K562 (cell line): ENCODE measurements around the gene ZBTB16. TPM values are rescaled to one million over a fixed set of nuclear protein-coding genes. Genes with fewer than 3 reads are reported as not detected.
A peak's percentile ranks its signal among the peaks of the same experiment; 100 is the strongest.

Experiments
- ATAC-seq: fragments of 200-7000 bp; cut with Tn5 transposase; 3 replicates; pipeline ENCODE4 v1.9.1; 2020; ENCODE audit warnings: moderate library complexity
- BruUV-seq: library from RNA; stranded (reverse); fragments of 400-500 nt; replicated peaks from 2 replicates; lab custom pipeline; 2021; lab: Mats Ljungman, UMichigan
- CTCF ChIA-PET: fragments of 300-600 bp; formaldehyde crosslinking; extraction: SDS; loops from one replicate; lab custom pipeline; 2021; ENCODE audit warnings: low intra/inter-chr PET ratio; lab: Yijun Ruan, JAX
- POLR2A ChIA-PET: fragments of 300-600, 350-650 bp; sonication (Branson Sonifier 250); formaldehyde crosslinking; extraction: SDS; loops from one replicate; lab custom pipeline; 2021; ENCODE audit warnings: antibody characterized with exemption, inconsistent platforms; lab: Yijun Ruan, JAX
- DNase-seq, 4 experiments: peaks; one replicate each; pipeline versions ENCODE4 v3.0.0 to v3.0.0-alpha.2; 2011 to 2018; ENCODE audit warnings: low spot score in 3 of 4, mixed read lengths in 3 of 4; ENCODE audit errors: extremely low read depth in 1 of 4
- FAIRE-seq: peaks from 2 replicates; lab custom pipeline; 2011; peaks lifted over from hg19 to GRCh38; lab: Jason Lieb, UNC
- H2AFZ ChIP-seq: 2 replicates; pipeline ENCODE4 v1.6.0; 2011; ENCODE audit warnings: low read depth, low read length, control low read depth, inconsistent platforms
- H3K27ac ChIP-seq: fragments of 200-600 bp; 3 replicates; pipeline ENCODE4 v1.8.0; 2011; ENCODE audit warnings: low read depth, mild to moderate bottlenecking, control low read depth, inconsistent platforms, low read length, moderate library complexity, mixed read lengths; ENCODE audit errors: extremely low read depth
- H3K27me3 ChIP-seq, 2 experiments: fragments of 300-600 bp in 1 of 2; 2 replicates in 1 of 2; 3 replicates in 1 of 2; pipeline versions ENCODE4 v1.6.0 to v1.8.0; 2011; ENCODE audit warnings: inconsistent platforms in 2 of 2, low read length in 2 of 2, mild to moderate bottlenecking in 1 of 2, mixed read lengths in 1 of 2, moderate library complexity in 1 of 2; ENCODE audit not compliant: control insufficient read depth in 2 of 2, insufficient read depth in 2 of 2
- H3K36me3 ChIP-seq: fragments of 300-600 bp; 3 replicates; pipeline ENCODE4 v1.8.0; 2011; ENCODE audit warnings: mild to moderate bottlenecking, low read length, inconsistent platforms; ENCODE audit not compliant: control insufficient read depth, insufficient read depth
- H3K4me1 ChIP-seq, 2 experiments: fragments of 200-600 bp in 1 of 2; replicated peaks in 1 of 2; 2 replicates in 1 of 2; 3 replicates in 1 of 2; pipeline versions ENCODE4 v1.5.1 to v1.8.0; 2011; ENCODE audit warnings: inconsistent platforms in 2 of 2, low read length in 2 of 2, mild to moderate bottlenecking in 1 of 2, mixed read lengths in 1 of 2, moderate library complexity in 1 of 2; ENCODE audit not compliant: control insufficient read depth in 2 of 2, insufficient read depth in 2 of 2
- H3K4me2 ChIP-seq: 2 replicates; pipeline ENCODE4 v1.6.1; 2011; ENCODE audit warnings: low read length, control low read depth, inconsistent platforms, mixed read lengths; ENCODE audit not compliant: insufficient read depth
- H3K4me3 ChIP-seq: fragments of 200-600 bp; sonication (generic), shearing (Covaris generic); 2 replicates; pipeline ENCODE4 v1.5.1; 2016; ENCODE audit warnings: control low read depth, inconsistent platforms
- H3K79me2 ChIP-seq: fragments of 200-600 bp; 3 replicates; pipeline ENCODE4 v1.8.0; 2011; ENCODE audit warnings: low read length, inconsistent platforms; ENCODE audit not compliant: control insufficient read depth, insufficient read depth
- H3K9ac ChIP-seq, 2 experiments: 2 replicates each; pipeline versions ENCODE4 v1.6.0 to v1.6.1; 2011; ENCODE audit warnings: low read depth in 2 of 2, low read length in 2 of 2, control low read depth in 1 of 2, inconsistent platforms in 1 of 2, mild to moderate bottlenecking in 1 of 2, mixed read lengths in 1 of 2; ENCODE audit not compliant: insufficient read depth in 1 of 2
- H3K9me1 ChIP-seq: one replicate; pipeline ENCODE4 v1.6.0; 2011; ENCODE audit warnings: inconsistent platforms, mild to moderate bottlenecking, low read length, moderate library complexity; ENCODE audit not compliant: control insufficient read depth, insufficient read depth
- H3K9me3 ChIP-seq: replicated peaks from 2 replicates; pipeline ENCODE4 v1.5.1; 2011; ENCODE audit warnings: low read depth, low read length, inconsistent platforms; ENCODE audit not compliant: control insufficient read depth, insufficient read depth
- H4K20me1 ChIP-seq: replicated peaks from 2 replicates; pipeline ENCODE4 v1.6.1; 2011; ENCODE audit warnings: low read length, inconsistent platforms, mixed read lengths; ENCODE audit not compliant: control insufficient read depth, insufficient read depth
- ADNP ChIP-seq: fragments of 200-800 bp; sonication (Bioruptor generic); IDR thresholded peaks from 2 replicates; pipeline ENCODE4 v1.6.1; 2016; ENCODE audit warnings: missing genetic modification characterization, missing compliant biosample characterization
- ARID1B ChIP-seq: fragments of 450-650 bp; IDR thresholded peaks from 2 replicates; pipeline ENCODE4 v1.6.1; 2016; ENCODE audit warnings: antibody characterized with exemption, mild to moderate bottlenecking, inconsistent platforms
- ATF4 ChIP-seq: fragments of 450-650 bp; formaldehyde crosslinking; IDR thresholded peaks from 2 replicates; pipeline ENCODE4 v1.4.0; 2022; ENCODE audit warnings: mild to moderate bottlenecking, moderate library complexity
- BRD9 ChIP-seq: fragments of 450-650 bp; IDR thresholded peaks from 2 replicates; pipeline ENCODE4 v1.6.1; 2018; ENCODE audit warnings: low read depth; ENCODE audit not compliant: partially characterized antibody
- HMG20B ChIP-seq: fragments of 250-450 bp; sonication (Bioruptor Pico); IDR thresholded peaks from 2 replicates; pipeline ENCODE4 v1.5.0; 2021; ENCODE audit warnings: mild to moderate bottlenecking
- IRF1 ChIP-seq: sonication (generic); formaldehyde crosslinking; IDR thresholded peaks from 2 replicates; pipeline ENCODE4 v1.8.0; 2022; ENCODE audit warnings: missing genetic modification reagents, mild to moderate bottlenecking, borderline replicate concordance
- MITF ChIP-seq: IDR thresholded peaks from 2 replicates; pipeline ENCODE4 v1.6.1; 2014; ENCODE audit warnings: antibody characterized with exemption
- MTA1 ChIP-seq: fragments of 450-650 bp; IDR thresholded peaks from 2 replicates; pipeline ENCODE4 v1.6.1; 2017; ENCODE audit warnings: borderline replicate concordance
- NRF1 ChIP-seq, 2 experiments: fragments of 450-650 bp; IDR thresholded peaks in 1 of 2; conservative IDR thresholded peaks in 1 of 2; 2 replicates each; pipeline ENCODE4 v1.6.1; 2014; ENCODE audit warnings: mild to moderate bottlenecking in 2 of 2
- RBM22 ChIP-seq: fragments of 200-400 bp; formaldehyde crosslinking; IDR thresholded peaks from 2 replicates; pipeline ENCODE4 v1.6.1; 2018; ENCODE audit warnings: low read length, low read depth; ENCODE audit not compliant: poor library complexity, severe bottlenecking
- TCFL5 ChIP-seq: fragments of 250-450 bp; sonication (Bioruptor Pico); conservative IDR thresholded peaks from 2 replicates; pipeline ENCODE4 v1.6.1; 2021; ENCODE audit warnings: mild to moderate bottlenecking, moderate library complexity, matching md5 sums
- TFAP4 ChIP-seq: sonication (generic); formaldehyde crosslinking; IDR thresholded peaks from 2 replicates; pipeline ENCODE4 v1.8.0; 2022; ENCODE audit warnings: missing genetic modification reagents, mild to moderate bottlenecking, moderate library complexity, borderline replicate concordance
- THAP7 ChIP-seq: fragments of 250-450 bp; sonication (Bioruptor Pico); IDR thresholded peaks from 2 replicates; pipeline ENCODE4 v1.5.0; 2021
- ZEB2 ChIP-seq: fragments of 450-650 bp; IDR thresholded peaks from 2 replicates; pipeline ENCODE4 v1.6.1; 2016
- ZNF699 ChIP-seq: fragments of 250-450 bp; sonication (Bioruptor Pico); IDR thresholded peaks from 2 replicates; pipeline ENCODE4 v1.8.0; 2021; ENCODE audit warnings: mild to moderate bottlenecking, moderate library complexity; ENCODE audit not compliant: insufficient replicate concordance
- ZSCAN29 ChIP-seq: fragments of 450-650 bp; IDR thresholded peaks from 2 replicates; pipeline ENCODE4 v1.6.1; 2017
- WGBS: fragments of 100-300 bp; shearing (Covaris generic); methylation state at CpG from one replicate; pipeline ENCODE4 v1.1.6; 2016; ENCODE audit warnings: low coverage, mixed read lengths; ENCODE audit not compliant: insufficient coverage; ENCODE audit errors: missing lambda C conversion rate; 5-methylcytosine and 5-hydroxymethylcytosine counted together
- in situ Hi-C: fragments of 300-500 bp; cut with MboI; formaldehyde crosslinking; loops from 4 replicates; pipeline ENCODE4 v1.15.0; 2018; ENCODE audit warnings: inconsistent platforms, mixed read lengths
- intact Hi-C: fragments of 100-400 bp; cut with micrococcal nuclease; formaldehyde crosslinking; loops from 2 replicates; pipeline ENCODE4 v1.14.2; 2022
- polyA plus RNA-seq, 8 experiments: library from polyadenylated mRNA; depleted of rRNA in 4 of 8; stranded (reverse) in 5 of 8; unstranded in 3 of 8; fragments of >200 nt; fragmentation: Nextera tagmentation in 2 of 8; fragmentation: Illumina TruSeq in 1 of 8; extraction: Ambion mirVana in 2 of 8; extraction: Trizol in 1 of 8; gene quantifications; 2 replicates each; pipeline versions ENCODE4 v1.2.1 to v1.2.3, GENCODE V29; 2011 to 2014; ENCODE audit warnings: inconsistent platforms in 1 of 8, missing spikeins in 1 of 8
- total RNA-seq, 7 experiments: library from RNA; depleted of rRNA in 6 of 7; stranded (reverse); fragments of >200 nt in 6 of 7; fragmentation: Illumina TruSeq in 2 of 7; extraction: Trizol in 2 of 7; gene quantifications; 2 replicates each; pipeline versions ENCODE4 v1.2.1 to v1.2.3, GENCODE V29; 2011 to 2021; ENCODE audit warnings: low replicate concordance in 1 of 7

The ZBTB16 gene
- total and polyA plus RNA-seq, 9 of the 15 experiments (the other 6 are each of a cell fraction or from before 2014, with no cell fraction given) = 0.06 to 0.40 (median 0.24) TPM; not detected in 4

GRCh38 chr11:114232400-114233059, 173.0 kb downstream of the ZBTB16 start:
- BruUV-seq = no TSS peak
- Histone ChIP-seq H4K20me1 (no peaks in the 10 kb centered on the region), H3K9ac (no peak overlapping the region), H3K27ac (no peak overlapping the region), H2AFZ (no peak overlapping the region), H3K4me3 (no peak overlapping the region), H3K27me3 (no peaks in the 10 kb centered on the region), H3K36me3 (no peaks in the 10 kb centered on the region), H3K4me1 (peaks cover 15 to 19% of the 10 kb centered on the region in 2 experiments), H3K9me1 (no peaks in the 10 kb centered on the region), H3K9me3 (no peaks in the 10 kb centered on the region), H3K4me2 (no peak overlapping the region), H3K79me2 (no peaks in the 10 kb centered on the region)
- in situ Hi-C loops (no loop called here), intact Hi-C loops (no loop called here)
- WGBS = 62% methylated on average over 17 of the region's 18 CpGs
- CTCF ChIA-PET = no interaction called here
- no peak for DNase-seq
- FAIRE-seq = no peak
- POLR2A ChIA-PET = interaction anchor here (1.8 kb wide), 1 partner anchor 9 kb away, joined by 5 read pairs; no protein-coding TSS in a partner anchor
- TF ChIP-seq ADNP (tag) (no peak), BRD9 (no peak), ARID1B (no peak), MITF (no peak), THAP7 (CRISPR knock-in tag) (no peak), HMG20B (CRISPR knock-in tag) (no peak), ATF4 (no peak), MTA1 (no peak), RBM22 (no peak), IRF1 (CRISPR knock-in tag) (no peak), ZEB2 (no peak), TCFL5 (CRISPR knock-in tag) (no peak), TFAP4 (peak; percentile 14; the same call in 1 of the 2 replicates), ZNF699 (CRISPR knock-in tag) (no peak), ZSCAN29 (no peak), NRF1 (conservative IDR thresholded peaks at IDR 0.05 in 1 of 2, IDR thresholded peaks at IDR 0.05 in 1 of 2) (0 out of 4 replicates have a peak, but pooled peaks of 1 of the 2 experiments have one; percentile 32)
- peak; percentile 30; the same call in 1 of the 3 replicates for ATAC-seq
